Measurements from ENCODE around the gene FANCD2.
A peak's percentile ranks its signal among the peaks of the same experiment; 100 is the strongest.
"Not testable (repeated sequence)": the region's sequence is repeated elsewhere in the genome, so short reads cannot be mapped to it uniquely, and the experiment has no call there.

Gene FANCD2

GRCh38 chr3:10115326-10116137 lies 89.3 kb downstream of the FANCD2 start, which contains the start of gene BRK1:
Gene BRK1 (plus strand): TSS chr3:10115675. CDS start chr3:10115702, 27 bp downstream.
- peak; percentile 73 for DNase-seq

- no peak for DNase-seq
Observed at GRCh38 chr3:10116138-10116460, 89.9 kb downstream of the FANCD2 start.

- DNase-seq: no peak
Observed at GRCh38 chr3:10116928-10117327, 90.7 kb downstream of the FANCD2 start.

- DNase-seq: no peak
Observed at GRCh38 chr3:10119376-10119775, 93.1 kb downstream of the FANCD2 start.

- DNase-seq: no peak
Observed at GRCh38 chr3:10121064-10121463, 94.8 kb downstream of the FANCD2 start.

- no peak for DNase-seq
Observed at GRCh38 chr3:10122724-10123123, 96.5 kb downstream of the FANCD2 start.

- not testable (repeated sequence) for DNase-seq
Observed at GRCh38 chr3:10135872-10136271, 109.6 kb downstream of the FANCD2 start.

GRCh38 chr3:10136426-10137005 lies 110.3 kb downstream of the FANCD2 start:
- DNase-seq: no peak

GRCh38 chr3:10137178-10137577 lies 110.9 kb downstream of the FANCD2 start:
- DNase-seq: no peak

- DNase-seq: no peak
Observed at GRCh38 chr3:10140996-10141546, 114.8 kb downstream of the FANCD2 start.

- DNase-seq: no peak
Observed at GRCh38 chr3:10142707-10143560, 116.7 kb downstream of the FANCD2 start.

- DNase-seq: no peak
Observed at GRCh38 chr3:10145685-10146084, 119.4 kb downstream of the FANCD2 start.

GRCh38 chr3:10149226-10149625 lies 123.0 kb downstream of the FANCD2 start:
- no peak for DNase-seq

GRCh38 chr3:10150987-10151386 lies 124.8 kb downstream of the FANCD2 start:
- DNase-seq: no peak
